K562 (cell line): ENCODE measurements around the gene FLVCR2. TPM values are rescaled to one million over a fixed set of nuclear protein-coding genes. Genes with fewer than 3 reads are reported as not detected.
A peak's percentile ranks its signal among the peaks of the same experiment; 100 is the strongest.

Experiments
- ATF3 ChIP-seq, 2 experiments: fragments of 450-650 bp in 1 of 2; sonication (generic) in 1 of 2; formaldehyde crosslinking in 1 of 2; IDR thresholded peaks in 1 of 2; conservative IDR thresholded peaks in 1 of 2; 2 replicates each; pipeline versions ENCODE4 v1.6.1 to v1.8.1; 2016 to 2023; ENCODE audit warnings: mild to moderate bottlenecking in 2 of 2, moderate library complexity in 2 of 2, inconsistent platforms in 1 of 2, missing genetic modification reagents in 1 of 2
- CEBPG ChIP-seq, 3 experiments: fragments of 200-800 bp in 1 of 3; sonication (Bioruptor generic) in 1 of 3; sonication (generic) in 1 of 3; formaldehyde crosslinking in 1 of 3; IDR thresholded peaks in 2 of 3; conservative IDR thresholded peaks in 1 of 3; 2 replicates each; pipeline versions ENCODE4 v1.6.1 to v1.8.0; 2016 to 2022; ENCODE audit warnings: missing compliant biosample characterization in 2 of 3, missing genetic modification characterization in 2 of 3, mild to moderate bottlenecking in 1 of 3, missing genetic modification reagents in 1 of 3
- CSDE1 ChIP-seq, 2 experiments: fragments of 450-650 bp; IDR thresholded peaks; 2 replicates each; pipeline ENCODE4 v1.6.1; 2016; ENCODE audit warnings: mild to moderate bottlenecking in 1 of 2
- HINFP ChIP-seq: fragments of 450-650 bp; conservative IDR thresholded peaks from 2 replicates; pipeline ENCODE4 v1.6.1; 2016; ENCODE audit warnings: missing genetic modification characterization, low read depth, mild to moderate bottlenecking, control low read depth, missing compliant biosample characterization
- LCOR ChIP-seq: sonication (generic); formaldehyde crosslinking; IDR thresholded peaks from 2 replicates; pipeline ENCODE4 v1.8.0; 2022; ENCODE audit warnings: mild to moderate bottlenecking, missing genetic modification reagents
- NR0B1 ChIP-seq: fragments of 450-650 bp; IDR thresholded peaks from one replicate; pipeline ENCODE4 v1.6.1; 2018; ENCODE audit warnings: mild to moderate bottlenecking, moderate library complexity; ENCODE audit not compliant: partially characterized antibody
- PTBP1 ChIP-seq: fragments of 200-400 bp; formaldehyde crosslinking; IDR thresholded peaks from 2 replicates; pipeline ENCODE4 v1.6.1; 2017; ENCODE audit warnings: low read depth, low read length
- SLC30A9 ChIP-seq: fragments of 250-450 bp; sonication (Bioruptor Pico); IDR thresholded peaks from 2 replicates; pipeline ENCODE4 v1.8.0; 2022; ENCODE audit warnings: mild to moderate bottlenecking, moderate library complexity
- TAL1 ChIP-seq: fragments of 450-650 bp; IDR thresholded peaks from 2 replicates; pipeline ENCODE4 v1.6.1; 2016; ENCODE audit warnings: mild to moderate bottlenecking
- polyA plus RNA-seq, 8 experiments: library from polyadenylated mRNA; depleted of rRNA in 4 of 8; stranded (reverse) in 5 of 8; unstranded in 3 of 8; fragments of >200 nt; fragmentation: Nextera tagmentation in 2 of 8; fragmentation: Illumina TruSeq in 1 of 8; extraction: Ambion mirVana in 2 of 8; extraction: Trizol in 1 of 8; gene quantifications; 2 replicates each; pipeline versions ENCODE4 v1.2.1 to v1.2.3, GENCODE V29; 2011 to 2014; ENCODE audit warnings: inconsistent platforms in 1 of 8, missing spikeins in 1 of 8
- total RNA-seq, 7 experiments: library from RNA; depleted of rRNA in 6 of 7; stranded (reverse); fragments of >200 nt in 6 of 7; fragmentation: Illumina TruSeq in 2 of 7; extraction: Trizol in 2 of 7; gene quantifications; 2 replicates each; pipeline versions ENCODE4 v1.2.1 to v1.2.3, GENCODE V29; 2011 to 2021; ENCODE audit warnings: low replicate concordance in 1 of 7
- TF ChIP-seq, protein P1 (sequence below): fragments of 450-650 bp; IDR thresholded peaks from 2 replicates; pipeline ENCODE4 v1.6.1; 2016; ENCODE audit warnings: mild to moderate bottlenecking, moderate library complexity

Gene FLVCR2
- total and polyA plus RNA-seq, 9 of the 15 experiments (the other 6 are each of a cell fraction or from before 2014, with no cell fraction given), result 1.5 TPM; not detected in 8

DNA sequence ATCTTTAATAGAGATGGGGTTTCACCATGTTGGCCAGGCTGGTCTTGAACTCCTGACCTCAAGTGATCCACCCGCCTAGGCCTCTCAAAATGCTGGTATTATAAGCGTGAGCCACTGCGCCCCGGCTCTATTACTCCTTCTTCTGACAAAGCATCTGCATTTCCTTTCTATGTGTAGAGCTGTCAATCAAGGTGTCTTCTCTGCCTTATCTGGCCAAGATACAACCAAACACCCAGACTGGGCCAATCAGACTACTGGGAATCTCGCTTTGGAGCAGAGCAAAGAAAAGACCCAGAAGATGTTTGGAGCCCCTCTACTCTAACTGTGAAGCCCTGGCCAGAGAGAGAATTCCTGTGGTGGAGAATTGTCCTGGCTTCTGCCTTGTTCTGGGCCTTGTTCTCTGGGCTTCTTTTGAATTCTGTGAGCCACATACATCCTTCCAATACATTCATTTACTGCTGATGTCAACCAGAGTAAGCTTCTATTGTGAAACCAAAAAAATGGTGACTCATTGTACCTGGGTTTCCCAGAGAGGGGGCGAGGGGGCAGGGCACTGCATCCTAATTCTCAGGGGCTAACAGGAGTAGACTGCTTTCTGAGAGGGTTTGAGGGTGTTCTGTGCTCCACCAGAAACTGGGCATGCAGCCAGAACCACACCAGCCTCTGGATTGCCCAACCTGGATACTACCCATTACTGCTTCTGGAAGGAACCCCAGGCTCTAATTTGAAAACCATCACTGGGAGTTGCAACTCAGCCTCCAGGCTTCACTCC is 18.8 kb upstream of the FLVCR2 start (continued):
- TF ChIP-seq, protein P1, sequence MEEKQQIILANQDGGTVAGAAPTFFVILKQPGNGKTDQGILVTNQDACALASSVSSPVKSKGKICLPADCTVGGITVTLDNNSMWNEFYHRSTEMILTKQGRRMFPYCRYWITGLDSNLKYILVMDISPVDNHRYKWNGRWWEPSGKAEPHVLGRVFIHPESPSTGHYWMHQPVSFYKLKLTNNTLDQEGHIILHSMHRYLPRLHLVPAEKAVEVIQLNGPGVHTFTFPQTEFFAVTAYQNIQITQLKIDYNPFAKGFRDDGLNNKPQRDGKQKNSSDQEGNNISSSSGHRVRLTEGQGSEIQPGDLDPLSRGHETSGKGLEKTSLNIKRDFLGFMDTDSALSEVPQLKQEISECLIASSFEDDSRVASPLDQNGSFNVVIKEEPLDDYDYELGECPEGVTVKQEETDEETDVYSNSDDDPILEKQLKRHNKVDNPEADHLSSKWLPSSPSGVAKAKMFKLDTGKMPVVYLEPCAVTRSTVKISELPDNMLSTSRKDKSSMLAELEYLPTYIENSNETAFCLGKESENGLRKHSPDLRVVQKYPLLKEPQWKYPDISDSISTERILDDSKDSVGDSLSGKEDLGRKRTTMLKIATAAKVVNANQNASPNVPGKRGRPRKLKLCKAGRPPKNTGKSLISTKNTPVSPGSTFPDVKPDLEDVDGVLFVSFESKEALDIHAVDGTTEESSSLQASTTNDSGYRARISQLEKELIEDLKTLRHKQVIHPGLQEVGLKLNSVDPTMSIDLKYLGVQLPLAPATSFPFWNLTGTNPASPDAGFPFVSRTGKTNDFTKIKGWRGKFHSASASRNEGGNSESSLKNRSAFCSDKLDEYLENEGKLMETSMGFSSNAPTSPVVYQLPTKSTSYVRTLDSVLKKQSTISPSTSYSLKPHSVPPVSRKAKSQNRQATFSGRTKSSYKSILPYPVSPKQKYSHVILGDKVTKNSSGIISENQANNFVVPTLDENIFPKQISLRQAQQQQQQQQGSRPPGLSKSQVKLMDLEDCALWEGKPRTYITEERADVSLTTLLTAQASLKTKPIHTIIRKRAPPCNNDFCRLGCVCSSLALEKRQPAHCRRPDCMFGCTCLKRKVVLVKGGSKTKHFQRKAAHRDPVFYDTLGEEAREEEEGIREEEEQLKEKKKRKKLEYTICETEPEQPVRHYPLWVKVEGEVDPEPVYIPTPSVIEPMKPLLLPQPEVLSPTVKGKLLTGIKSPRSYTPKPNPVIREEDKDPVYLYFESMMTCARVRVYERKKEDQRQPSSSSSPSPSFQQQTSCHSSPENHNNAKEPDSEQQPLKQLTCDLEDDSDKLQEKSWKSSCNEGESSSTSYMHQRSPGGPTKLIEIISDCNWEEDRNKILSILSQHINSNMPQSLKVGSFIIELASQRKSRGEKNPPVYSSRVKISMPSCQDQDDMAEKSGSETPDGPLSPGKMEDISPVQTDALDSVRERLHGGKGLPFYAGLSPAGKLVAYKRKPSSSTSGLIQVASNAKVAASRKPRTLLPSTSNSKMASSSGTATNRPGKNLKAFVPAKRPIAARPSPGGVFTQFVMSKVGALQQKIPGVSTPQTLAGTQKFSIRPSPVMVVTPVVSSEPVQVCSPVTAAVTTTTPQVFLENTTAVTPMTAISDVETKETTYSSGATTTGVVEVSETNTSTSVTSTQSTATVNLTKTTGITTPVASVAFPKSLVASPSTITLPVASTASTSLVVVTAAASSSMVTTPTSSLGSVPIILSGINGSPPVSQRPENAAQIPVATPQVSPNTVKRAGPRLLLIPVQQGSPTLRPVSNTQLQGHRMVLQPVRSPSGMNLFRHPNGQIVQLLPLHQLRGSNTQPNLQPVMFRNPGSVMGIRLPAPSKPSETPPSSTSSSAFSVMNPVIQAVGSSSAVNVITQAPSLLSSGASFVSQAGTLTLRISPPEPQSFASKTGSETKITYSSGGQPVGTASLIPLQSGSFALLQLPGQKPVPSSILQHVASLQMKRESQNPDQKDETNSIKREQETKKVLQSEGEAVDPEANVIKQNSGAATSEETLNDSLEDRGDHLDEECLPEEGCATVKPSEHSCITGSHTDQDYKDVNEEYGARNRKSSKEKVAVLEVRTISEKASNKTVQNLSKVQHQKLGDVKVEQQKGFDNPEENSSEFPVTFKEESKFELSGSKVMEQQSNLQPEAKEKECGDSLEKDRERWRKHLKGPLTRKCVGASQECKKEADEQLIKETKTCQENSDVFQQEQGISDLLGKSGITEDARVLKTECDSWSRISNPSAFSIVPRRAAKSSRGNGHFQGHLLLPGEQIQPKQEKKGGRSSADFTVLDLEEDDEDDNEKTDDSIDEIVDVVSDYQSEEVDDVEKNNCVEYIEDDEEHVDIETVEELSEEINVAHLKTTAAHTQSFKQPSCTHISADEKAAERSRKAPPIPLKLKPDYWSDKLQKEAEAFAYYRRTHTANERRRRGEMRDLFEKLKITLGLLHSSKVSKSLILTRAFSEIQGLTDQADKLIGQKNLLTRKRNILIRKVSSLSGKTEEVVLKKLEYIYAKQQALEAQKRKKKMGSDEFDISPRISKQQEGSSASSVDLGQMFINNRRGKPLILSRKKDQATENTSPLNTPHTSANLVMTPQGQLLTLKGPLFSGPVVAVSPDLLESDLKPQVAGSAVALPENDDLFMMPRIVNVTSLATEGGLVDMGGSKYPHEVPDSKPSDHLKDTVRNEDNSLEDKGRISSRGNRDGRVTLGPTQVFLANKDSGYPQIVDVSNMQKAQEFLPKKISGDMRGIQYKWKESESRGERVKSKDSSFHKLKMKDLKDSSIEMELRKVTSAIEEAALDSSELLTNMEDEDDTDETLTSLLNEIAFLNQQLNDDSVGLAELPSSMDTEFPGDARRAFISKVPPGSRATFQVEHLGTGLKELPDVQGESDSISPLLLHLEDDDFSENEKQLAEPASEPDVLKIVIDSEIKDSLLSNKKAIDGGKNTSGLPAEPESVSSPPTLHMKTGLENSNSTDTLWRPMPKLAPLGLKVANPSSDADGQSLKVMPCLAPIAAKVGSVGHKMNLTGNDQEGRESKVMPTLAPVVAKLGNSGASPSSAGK, result no peak
- TF ChIP-seq CSDE1 (IDR thresholded peaks at IDR 0.05) (no peak), LCOR (CRISPR knock-in tag) (no peak), SLC30A9 (no peak), PTBP1 (no peak), TAL1 (no peak), NR0B1 (no peak), ATF3 (IDR thresholded peaks at IDR 0.05) (peak; percentile 51; the same call in 1 of the 2 replicates), ATF3 (CRISPR knock-in tag; conservative IDR thresholded peaks at IDR 0.05) (no peak), CEBPG (CRISPR knock-in tag; IDR thresholded peaks at IDR 0.05) (no peak), CEBPG (tag; conservative IDR thresholded peaks at IDR 0.05 in 1 of 2, IDR thresholded peaks at IDR 0.05 in 1 of 2) (peak in 1 of 2 experiments; percentile 57; a peak in 1 of 4 replicates), HINFP (tag) (no peak)
